ENCODE results near the gene PRPF38B. TPM values are rescaled to one million over a fixed set of nuclear protein-coding genes. Genes with fewer than 3 reads are reported as not detected.

The PRPF38B gene
- 35.4 TPM for polyA plus RNA-seq (2012; ENCODE audit: missing spikeins)

DNA sequence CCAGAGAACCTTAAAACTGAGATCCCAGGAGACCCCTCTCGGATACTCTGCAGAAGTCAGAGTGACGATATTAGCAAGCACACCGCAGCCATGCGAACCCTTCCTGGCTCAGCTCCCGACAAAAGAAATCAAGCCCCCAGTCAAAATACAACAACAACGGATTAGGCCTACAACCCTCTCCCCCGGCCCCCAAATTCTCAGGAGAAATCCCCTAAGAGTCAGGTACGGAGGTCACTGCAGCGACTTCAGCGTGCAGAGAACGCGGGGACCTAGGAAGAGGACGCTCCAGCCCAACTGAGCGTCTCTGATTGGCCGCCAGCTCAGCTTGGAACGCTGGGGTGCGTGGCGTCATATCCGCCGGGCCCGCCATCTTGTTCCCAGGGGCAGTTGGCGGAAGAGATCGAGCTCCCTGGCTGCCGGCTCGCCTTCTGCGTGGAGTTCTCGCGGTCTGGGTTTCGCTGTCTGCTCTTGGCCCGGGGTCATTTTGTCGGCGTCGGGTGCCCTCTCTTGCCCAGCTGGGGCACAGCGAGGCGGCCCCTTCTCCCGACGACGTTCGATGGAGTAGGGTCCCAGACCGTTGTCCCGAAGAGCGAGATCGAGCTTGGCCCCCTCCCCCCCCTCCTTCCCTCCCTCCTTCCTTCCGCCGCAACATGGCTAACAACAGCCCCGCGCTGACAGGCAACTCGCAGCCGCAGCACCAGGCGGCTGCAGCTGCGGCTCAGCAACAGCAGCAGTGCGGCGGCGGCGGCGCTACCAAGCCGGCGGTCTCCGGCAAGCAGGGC, at the start of gene PRPF38B:
Gene PRPF38B, plus strand, starts transcription at position 369 of the 782 bp plus-strand sequence. Its CDS starts 282 bp downstream, at position 651.
- peak; percentile 99 for TF ChIP-seq POLR2A (IDR thresholded peaks at IDR 0.05; ENCODE audit: low read depth, low read length)
- peak; percentile 99 for TF ChIP-seq POLR2AphosphoS5 (IDR thresholded peaks at IDR 0.05; ENCODE audit: low read depth, low read length)
- TF ChIP-seq TAF1 (IDR thresholded peaks at IDR 0.05; ENCODE audit: borderline replicate concordance, low read depth, low read length), result peak; percentile 85
- peak; percentile 85 for DNase-seq (ENCODE audit: insufficient read length)
- FAIRE-seq, result peak; percentile 95

- TF ChIP-seq TAF1 (IDR thresholded peaks at IDR 0.05; ENCODE audit: borderline replicate concordance, low read depth, low read length), result no peak
- no peak for TF ChIP-seq POLR2A (IDR thresholded peaks at IDR 0.05; ENCODE audit: low read depth, low read length)
- TF ChIP-seq POLR2AphosphoS5 (IDR thresholded peaks at IDR 0.05; ENCODE audit: low read depth, low read length), result no peak
- FAIRE-seq, result no peak
- DNase-seq (ENCODE audit: insufficient read length), result peak; percentile 28
Observed at GRCh38 chr1:108643492-108644335, 48.4 kb upstream of the PRPF38B start.

GRCh38 chr1:108644984-108645383, 47.1 kb upstream of the PRPF38B start:
- DNase-seq (ENCODE audit: insufficient read length) (no peak), FAIRE-seq (no peak)
- TF ChIP-seq POLR2A (IDR thresholded peaks at IDR 0.05; ENCODE audit: low read depth, low read length) (no peak), POLR2AphosphoS5 (IDR thresholded peaks at IDR 0.05; ENCODE audit: low read depth, low read length) (no peak), TAF1 (IDR thresholded peaks at IDR 0.05; ENCODE audit: borderline replicate concordance, low read depth, low read length) (no peak)

GRCh38 chr1:108645564-108646184, 46.4 kb upstream of the PRPF38B start:
- no peak for DNase-seq (ENCODE audit: insufficient read length)
- TF ChIP-seq POLR2A (IDR thresholded peaks at IDR 0.05; ENCODE audit: low read depth, low read length) (no peak), TAF1 (IDR thresholded peaks at IDR 0.05; ENCODE audit: borderline replicate concordance, low read depth, low read length) (no peak), POLR2AphosphoS5 (IDR thresholded peaks at IDR 0.05; ENCODE audit: low read depth, low read length) (no peak)
- no peak for FAIRE-seq

- DNase-seq (ENCODE audit: insufficient read length), result no peak
- TF ChIP-seq POLR2AphosphoS5 (IDR thresholded peaks at IDR 0.05; ENCODE audit: low read depth, low read length) (no peak), TAF1 (IDR thresholded peaks at IDR 0.05; ENCODE audit: borderline replicate concordance, low read depth, low read length) (no peak), POLR2A (IDR thresholded peaks at IDR 0.05; ENCODE audit: low read depth, low read length) (no peak)
- FAIRE-seq, result no peak
Observed at GRCh38 chr1:108646265-108646647, 45.9 kb upstream of the PRPF38B start.

DNA sequence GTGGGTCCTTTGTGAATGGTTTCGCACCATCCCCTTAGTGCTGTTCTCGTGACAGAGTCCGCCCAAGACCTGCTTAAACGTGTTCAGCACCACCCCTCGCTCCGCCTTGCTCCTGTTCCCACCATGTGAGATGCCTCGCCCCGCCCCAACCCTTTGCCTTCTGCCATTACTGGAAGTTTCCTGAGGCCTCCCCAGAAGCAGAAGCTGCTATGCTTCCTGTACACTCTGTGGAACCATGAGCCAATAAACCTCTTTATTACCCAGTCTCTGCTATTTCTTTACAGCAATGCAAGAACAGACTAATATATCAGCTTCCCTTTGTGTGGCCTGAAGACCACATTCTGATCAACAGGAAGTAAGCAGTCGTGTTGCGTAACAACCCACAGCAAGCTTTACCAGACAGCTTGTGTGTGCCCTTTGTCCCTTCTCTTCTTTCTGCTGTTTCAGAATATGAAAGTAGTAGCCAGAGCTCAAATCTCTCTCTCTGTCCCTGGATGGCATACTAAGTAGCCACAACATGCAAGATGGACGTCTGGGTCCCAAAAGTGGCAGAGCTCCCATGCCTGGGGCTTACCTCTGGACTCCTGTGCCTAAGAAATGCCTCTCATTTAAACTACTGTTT, 45.4 kb upstream of the PRPF38B start:
- TF ChIP-seq POLR2AphosphoS5 (IDR thresholded peaks at IDR 0.05; ENCODE audit: low read depth, low read length) (no peak), POLR2A (IDR thresholded peaks at IDR 0.05; ENCODE audit: low read depth, low read length) (no peak), TAF1 (IDR thresholded peaks at IDR 0.05; ENCODE audit: borderline replicate concordance, low read depth, low read length) (no peak)
- DNase-seq (ENCODE audit: insufficient read length), result no peak
- no peak for FAIRE-seq

DNA sequence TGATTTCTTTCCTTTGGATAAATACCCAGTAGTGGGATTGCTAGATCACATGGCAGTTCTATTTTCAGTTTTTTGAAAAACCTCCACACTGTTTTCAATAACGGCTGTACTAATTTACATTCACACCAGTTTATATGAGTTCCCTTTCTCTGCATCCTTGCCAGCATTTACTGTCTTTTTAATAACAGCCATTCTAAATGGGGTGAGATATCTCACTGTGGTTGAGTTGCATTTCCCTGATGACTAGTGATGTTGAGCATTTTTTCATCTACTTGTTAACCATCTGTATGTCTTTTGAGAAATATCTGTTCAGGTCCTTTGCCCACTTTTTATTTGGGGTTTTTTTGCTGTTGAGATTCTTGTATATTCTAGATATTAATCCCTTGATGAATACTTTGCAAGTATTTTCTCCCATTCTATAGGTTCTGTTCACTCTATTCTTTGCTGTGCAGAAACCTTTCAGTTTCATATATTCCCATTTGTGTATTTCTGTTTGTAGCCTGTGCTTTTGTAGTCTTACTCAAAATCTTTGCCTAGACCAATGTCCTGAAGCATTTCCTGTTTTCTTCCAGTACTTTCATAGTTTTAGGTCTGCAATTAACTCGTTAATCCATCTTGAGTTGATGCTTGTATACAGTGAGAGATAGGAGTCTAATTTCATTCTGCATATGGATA, 38.5 kb upstream of the PRPF38B start:
- FAIRE-seq, result no peak
- DNase-seq (ENCODE audit: insufficient read length), result no peak
- no peak for TF ChIP-seq TAF1 (IDR thresholded peaks at IDR 0.05; ENCODE audit: borderline replicate concordance, low read depth, low read length)
- TF ChIP-seq POLR2A (IDR thresholded peaks at IDR 0.05; ENCODE audit: low read depth, low read length), result no peak
- TF ChIP-seq POLR2AphosphoS5 (IDR thresholded peaks at IDR 0.05; ENCODE audit: low read depth, low read length), result no peak

- DNase-seq (ENCODE audit: insufficient read length) (no peak), FAIRE-seq (no peak)
- no peak for TF ChIP-seq POLR2AphosphoS5 (IDR thresholded peaks at IDR 0.05; ENCODE audit: low read depth, low read length)
- TF ChIP-seq POLR2A (IDR thresholded peaks at IDR 0.05; ENCODE audit: low read depth, low read length), result no peak
- TF ChIP-seq TAF1 (IDR thresholded peaks at IDR 0.05; ENCODE audit: borderline replicate concordance, low read depth, low read length), result no peak
Observed at GRCh38 chr1:108657356-108658080, 34.6 kb upstream of the PRPF38B start.

GRCh38 chr1:108661030-108661609, 31.0 kb upstream of the PRPF38B start, which contains the start of gene HENMT1:
Gene HENMT1, minus strand, starts transcription at chr1:108661093. Its CDS starts 1,209 bp downstream, at chr1:108659884.
- DNase-seq (ENCODE audit: insufficient read length), result peak; percentile 56
- TF ChIP-seq TAF1 (IDR thresholded peaks at IDR 0.05; ENCODE audit: borderline replicate concordance, low read depth, low read length) (no peak), POLR2A (IDR thresholded peaks at IDR 0.05; ENCODE audit: low read depth, low read length) (peak; percentile 71; the same call in 1 of the 2 replicates), POLR2AphosphoS5 (IDR thresholded peaks at IDR 0.05; ENCODE audit: low read depth, low read length) (peak; percentile 71)
- peak; percentile 85 for FAIRE-seq

Data from GM12892 (cell line).